HG03159 (cell line): ENCODE data around the gene C1QTNF8.

Source experiments
- ATAC-seq: cut with Tn5 transposase; IDR thresholded peaks from one replicate; pipeline ENCODE4 v1.9.1; 2021; ENCODE audit warnings: mild to moderate bottlenecking, moderate library complexity; ENCODE audit not compliant: unreplicated experiment

C1QTNF8 gene

GRCh38 chr16:1047801-1048200 lies 48.2 kb downstream of the C1QTNF8 start:
- ATAC-seq = no peak

- no peak for ATAC-seq
Observed at GRCh38 chr16:1047123-1047522, 48.9 kb downstream of the C1QTNF8 start.

GRCh38 chr16:1045993-1046911 lies 49.8 kb downstream of the C1QTNF8 start:
- no peak for ATAC-seq

- ATAC-seq = no peak
Observed at GRCh38 chr16:1045310-1045992, 50.6 kb downstream of the C1QTNF8 start.

GRCh38 chr16:1044460-1045309 lies 51.4 kb downstream of the C1QTNF8 start:
- ATAC-seq = no peak

- no peak for ATAC-seq
Observed at GRCh38 chr16:1043881-1044451, 52.1 kb downstream of the C1QTNF8 start.

- no peak for ATAC-seq
Observed at GRCh38 chr16:1042866-1043265, 53.2 kb downstream of the C1QTNF8 start.

GRCh38 chr16:1042049-1042744 lies 53.8 kb downstream of the C1QTNF8 start:
- ATAC-seq = no peak

- ATAC-seq = no peak
Observed at GRCh38 chr16:1040346-1040745, 55.7 kb downstream of the C1QTNF8 start.

GRCh38 chr16:1039762-1040161 lies 56.3 kb downstream of the C1QTNF8 start:
- no peak for ATAC-seq

- ATAC-seq = no peak
Observed at GRCh38 chr16:1038932-1039331, 57.1 kb downstream of the C1QTNF8 start.
